Glutamatergic neuron (in vitro differentiated cells): ENCODE results near the gene MIEF1. TPM values are rescaled to one million over a fixed set of nuclear protein-coding genes. Genes with fewer than 3 reads are reported as not detected.
"Not testable (repeated sequence)": the region's sequence is repeated elsewhere in the genome, so short reads cannot be mapped to it uniquely, and the experiment has no call there.

ENCODE experiments used
- DNase-seq: peaks from one replicate; pipeline ENCODE4 v3.0.0; 2022
- H3K27ac Mint-ChIP-seq: one replicate; pipeline ENCODE4 v1.8.0; 2020; ENCODE audit warnings: mild to moderate bottlenecking, mixed read lengths, inconsistent platforms; ENCODE audit not compliant: unreplicated experiment
- H3K27me3 Mint-ChIP-seq: one replicate; pipeline ENCODE4 v1.8.0; 2020; ENCODE audit warnings: mild to moderate bottlenecking, moderate library complexity, mixed read lengths, inconsistent platforms; ENCODE audit not compliant: unreplicated experiment
- H3K36me3 Mint-ChIP-seq: one replicate; pipeline ENCODE4 v1.8.0; 2020; ENCODE audit warnings: mild to moderate bottlenecking, mixed read lengths, inconsistent platforms; ENCODE audit not compliant: unreplicated experiment
- H3K4me1 Mint-ChIP-seq: one replicate; pipeline ENCODE4 v1.8.0; 2020; ENCODE audit warnings: mild to moderate bottlenecking, low read depth, mixed read lengths, inconsistent platforms; ENCODE audit not compliant: unreplicated experiment
- H3K4me3 Mint-ChIP-seq: one replicate; pipeline ENCODE4 v1.8.0; 2020; ENCODE audit warnings: mild to moderate bottlenecking, mixed read lengths, inconsistent platforms; ENCODE audit not compliant: unreplicated experiment
- H3K9me3 Mint-ChIP-seq: one replicate; pipeline ENCODE4 v1.8.0; 2020; ENCODE audit warnings: mild to moderate bottlenecking, moderate library complexity, mixed read lengths, inconsistent platforms; ENCODE audit not compliant: unreplicated experiment
- total RNA-seq: library from RNA; stranded (reverse); fragmentation: NEBNext Ultra II Directional; extraction: Animal tissue kit (Norgen Biotek cat#: 25700); gene quantifications from one replicate; pipeline ENCODE4 v1.2.1, GENCODE V29; 2021; ENCODE audit not compliant: unreplicated experiment
- TF ChIP-seq, protein P1 (sequence below): fragments of 200-600 bp; sonication (generic); IDR thresholded peaks from one replicate; pipeline ENCODE4 v1.5.0; 2021; ENCODE audit not compliant: partially characterized antibody, unreplicated experiment

Gene MIEF1
- total RNA-seq, 1 donor from 2014 or later, result 40.0 TPM

DNA sequence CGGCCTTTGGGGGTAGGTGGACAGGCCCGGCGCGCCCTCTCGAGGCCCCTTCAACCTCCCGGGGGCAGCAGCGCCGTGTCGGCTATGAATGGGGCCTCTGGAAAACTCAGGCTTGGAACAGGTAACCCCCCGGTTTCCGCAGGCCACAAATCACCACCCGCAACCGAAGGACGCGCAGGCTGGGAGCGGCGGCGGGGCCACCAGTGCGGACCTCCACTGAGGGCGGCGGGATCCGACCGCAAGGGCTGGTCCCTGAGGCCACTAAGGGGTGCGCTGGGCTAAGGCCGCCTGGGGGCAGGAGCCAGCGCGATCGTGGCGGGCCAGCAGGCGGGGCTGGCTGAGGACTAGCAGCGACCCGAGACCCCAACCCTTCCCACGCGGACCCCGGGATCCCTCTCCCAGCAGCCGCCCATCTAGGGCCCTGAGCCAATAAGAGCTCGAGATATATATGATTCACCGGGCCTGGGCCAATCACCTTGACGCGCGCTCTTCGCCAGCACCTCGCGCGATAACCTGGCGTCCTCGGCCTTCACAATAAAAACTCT lies 17.7 kb downstream of the MIEF1 start:
- peaks cover 14% of the 10 kb centered on the region for H3K9me3 Mint-ChIP-seq
- peaks cover 22% of the 10 kb centered on the region for H3K27me3 Mint-ChIP-seq
- H3K4me3 Mint-ChIP-seq, result peak overlapping the region; percentile 98
- TF ChIP-seq, protein P1, sequence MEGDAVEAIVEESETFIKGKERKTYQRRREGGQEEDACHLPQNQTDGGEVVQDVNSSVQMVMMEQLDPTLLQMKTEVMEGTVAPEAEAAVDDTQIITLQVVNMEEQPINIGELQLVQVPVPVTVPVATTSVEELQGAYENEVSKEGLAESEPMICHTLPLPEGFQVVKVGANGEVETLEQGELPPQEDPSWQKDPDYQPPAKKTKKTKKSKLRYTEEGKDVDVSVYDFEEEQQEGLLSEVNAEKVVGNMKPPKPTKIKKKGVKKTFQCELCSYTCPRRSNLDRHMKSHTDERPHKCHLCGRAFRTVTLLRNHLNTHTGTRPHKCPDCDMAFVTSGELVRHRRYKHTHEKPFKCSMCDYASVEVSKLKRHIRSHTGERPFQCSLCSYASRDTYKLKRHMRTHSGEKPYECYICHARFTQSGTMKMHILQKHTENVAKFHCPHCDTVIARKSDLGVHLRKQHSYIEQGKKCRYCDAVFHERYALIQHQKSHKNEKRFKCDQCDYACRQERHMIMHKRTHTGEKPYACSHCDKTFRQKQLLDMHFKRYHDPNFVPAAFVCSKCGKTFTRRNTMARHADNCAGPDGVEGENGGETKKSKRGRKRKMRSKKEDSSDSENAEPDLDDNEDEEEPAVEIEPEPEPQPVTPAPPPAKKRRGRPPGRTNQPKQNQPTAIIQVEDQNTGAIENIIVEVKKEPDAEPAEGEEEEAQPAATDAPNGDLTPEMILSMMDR, result no peak
- peak; percentile 93 for DNase-seq
- peaks cover 14% of the 10 kb centered on the region for H3K36me3 Mint-ChIP-seq
- peaks cover 23% of the 10 kb centered on the region for H3K4me1 Mint-ChIP-seq
- peak overlapping the region; percentile 100 for H3K27ac Mint-ChIP-seq

DNA sequence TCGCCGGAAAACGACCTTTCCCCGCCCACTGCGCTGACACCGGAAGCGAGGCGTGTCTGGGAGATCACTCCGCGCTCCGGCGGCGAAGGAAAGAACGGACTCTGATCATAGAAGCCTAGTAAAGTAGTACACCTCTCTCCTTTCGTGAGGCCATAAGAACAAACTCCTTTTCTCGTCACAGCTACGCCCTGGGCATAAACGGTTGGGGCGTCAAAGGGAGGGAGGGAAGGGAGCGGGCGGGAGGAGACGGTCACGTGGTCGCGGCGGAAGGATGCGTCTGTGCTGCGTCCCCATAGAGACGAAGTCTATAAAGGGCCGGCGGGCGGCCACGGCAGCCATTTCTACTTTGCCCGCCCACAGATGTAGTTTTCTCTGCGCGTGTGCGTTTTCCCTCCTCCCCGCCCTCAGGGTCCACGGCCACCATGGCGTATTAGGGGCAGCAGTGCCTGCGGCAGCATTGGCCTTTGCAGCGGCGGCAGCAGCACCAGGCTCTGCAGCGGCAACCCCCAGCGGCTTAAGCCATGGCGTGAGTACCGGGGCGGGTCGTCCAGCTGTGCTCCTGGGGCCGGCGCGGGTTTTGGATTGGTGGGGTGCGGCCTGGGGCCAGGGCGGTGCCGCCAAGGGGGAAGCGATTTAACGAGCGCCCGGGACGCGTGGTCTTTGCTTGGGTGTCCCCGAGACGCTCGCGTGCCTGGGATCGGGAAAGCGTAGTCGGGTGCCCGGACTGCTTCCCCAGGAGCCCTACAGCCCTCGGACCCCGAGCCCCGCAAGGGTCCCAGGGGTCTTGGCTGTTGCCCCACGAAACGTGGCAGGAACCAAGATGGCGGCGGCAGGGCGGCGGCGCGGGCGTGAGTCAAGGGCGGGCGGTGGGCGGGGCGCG lies 18.4 kb downstream of the MIEF1 start, which contains the start of gene ATF4:
ATF4 (plus strand) TSS at position 337 of the 880 bp plus-strand sequence. CDS start 884 bp downstream, outside the sequence.
- Mint-ChIP-seq H3K4me3 (peak within 1 kb of the TSS; percentile 98), H3K9me3 (peaks cover 14% of the 10 kb centered on the region), H3K27me3 (peaks cover 23% of the 10 kb centered on the region), H3K36me3 (peaks cover 13% of the 10 kb centered on the region), H3K4me1 (peaks cover 24% of the 10 kb centered on the region), H3K27ac (peak within 1 kb of the TSS; percentile 100)
- DNase-seq, result peak; percentile 86
- TF ChIP-seq, protein P1, result no peak

DNA sequence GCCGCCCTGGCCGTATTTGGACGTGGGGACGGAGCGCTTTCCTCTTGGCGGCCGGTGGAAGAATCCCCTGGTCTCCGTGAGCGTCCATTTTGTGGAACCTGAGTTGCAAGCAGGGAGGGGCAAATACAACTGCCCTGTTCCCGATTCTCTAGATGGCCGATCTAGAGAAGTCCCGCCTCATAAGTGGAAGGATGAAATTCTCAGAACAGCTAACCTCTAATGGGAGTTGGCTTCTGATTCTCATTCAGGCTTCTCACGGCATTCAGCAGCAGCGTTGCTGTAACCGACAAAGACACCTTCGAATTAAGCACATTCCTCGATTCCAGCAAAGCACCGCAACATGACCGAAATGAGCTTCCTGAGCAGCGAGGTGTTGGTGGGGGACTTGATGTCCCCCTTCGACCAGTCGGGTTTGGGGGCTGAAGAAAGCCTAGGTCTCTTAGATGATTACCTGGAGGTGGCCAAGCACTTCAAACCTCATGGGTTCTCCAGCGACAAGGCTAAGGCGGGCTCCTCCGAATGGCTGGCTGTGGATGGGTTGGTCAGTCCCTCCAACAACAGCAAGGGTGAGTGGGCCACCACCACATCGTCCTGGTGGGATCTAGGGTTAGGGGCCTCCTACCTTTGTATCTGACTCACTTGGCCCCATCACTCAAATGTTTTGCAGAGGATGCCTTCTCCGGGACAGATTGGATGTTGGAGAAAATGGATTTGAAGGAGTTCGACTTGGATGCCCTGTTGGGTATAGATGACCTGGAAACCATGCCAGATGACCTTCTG lies 19.2 kb downstream of the MIEF1 start:
- peak overlapping the region; percentile 98 for H3K4me3 Mint-ChIP-seq
- peaks cover 26% of the 10 kb centered on the region for H3K27me3 Mint-ChIP-seq
- peak overlapping the region; percentile 100 for H3K27ac Mint-ChIP-seq
- H3K9me3 Mint-ChIP-seq, result peaks cover 18% of the 10 kb centered on the region
- H3K36me3 Mint-ChIP-seq, DNase-seq: not testable (repeated sequence)
- peaks cover 29% of the 10 kb centered on the region for H3K4me1 Mint-ChIP-seq

DNA sequence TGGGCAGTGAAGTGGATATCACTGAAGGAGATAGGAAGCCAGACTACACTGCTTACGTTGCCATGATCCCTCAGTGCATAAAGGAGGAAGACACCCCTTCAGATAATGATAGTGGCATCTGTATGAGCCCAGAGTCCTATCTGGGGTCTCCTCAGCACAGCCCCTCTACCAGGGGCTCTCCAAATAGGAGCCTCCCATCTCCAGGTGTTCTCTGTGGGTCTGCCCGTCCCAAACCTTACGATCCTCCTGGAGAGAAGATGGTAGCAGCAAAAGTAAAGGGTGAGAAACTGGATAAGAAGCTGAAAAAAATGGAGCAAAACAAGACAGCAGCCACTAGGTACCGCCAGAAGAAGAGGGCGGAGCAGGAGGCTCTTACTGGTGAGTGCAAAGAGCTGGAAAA lies 20.0 kb downstream of the MIEF1 start:
- H3K36me3 Mint-ChIP-seq, DNase-seq: not testable (repeated sequence)
- Mint-ChIP-seq H3K4me3 (peak overlapping the region; percentile 98), H3K4me1 (peaks cover 31% of the 10 kb centered on the region), H3K27ac (peak overlapping the region; percentile 100), H3K9me3 (peaks cover 18% of the 10 kb centered on the region), H3K27me3 (peaks cover 27% of the 10 kb centered on the region)

DNA sequence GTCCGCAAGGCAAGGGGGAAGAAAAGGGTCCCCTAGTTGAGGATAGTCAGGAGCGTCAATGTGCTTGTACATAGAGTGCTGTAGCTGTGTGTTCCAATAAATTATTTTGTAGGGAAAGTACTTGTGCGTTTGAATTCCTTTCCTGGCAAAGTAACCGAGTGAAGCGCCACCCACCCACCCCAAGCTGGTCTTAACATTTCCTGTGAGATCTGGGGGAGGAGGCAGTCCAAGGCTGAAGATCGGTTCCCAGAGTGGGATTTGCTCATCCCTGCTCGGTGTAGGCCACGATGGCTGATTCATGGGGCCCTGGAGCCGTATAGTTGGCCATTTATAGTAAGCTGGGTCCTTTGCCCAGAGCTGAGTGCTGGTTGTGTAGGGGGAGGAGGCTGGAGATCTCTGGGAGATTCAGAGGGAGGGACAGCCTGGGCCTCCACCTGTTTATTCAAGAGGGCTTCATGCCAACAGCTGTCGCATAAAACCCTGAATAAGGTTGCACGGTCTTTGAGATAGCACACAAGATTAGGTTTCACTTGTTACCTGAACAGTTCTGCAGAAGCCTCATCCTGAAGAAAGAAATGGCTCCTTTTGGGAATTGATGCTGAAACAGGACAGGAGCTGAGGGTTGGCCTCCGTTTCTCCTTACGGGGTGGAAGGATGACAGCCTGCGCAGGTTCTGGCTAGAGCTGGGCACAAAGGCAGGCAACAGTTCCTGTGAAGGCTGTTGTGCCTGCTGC lies 20.6 kb downstream of the MIEF1 start:
- TF ChIP-seq, protein P1, result no peak
- DNase-seq, result no peak
- Mint-ChIP-seq H3K27ac (peak overlapping the region; percentile 100), H3K9me3 (peaks cover 18% of the 10 kb centered on the region), H3K4me1 (peaks cover 37% of the 10 kb centered on the region), H3K36me3 (peaks cover 9% of the 10 kb centered on the region), H3K4me3 (peak overlapping the region; percentile 98), H3K27me3 (peaks cover 27% of the 10 kb centered on the region)
